NCI-H187 treated with DMSO at 0.1 percent for 48 hours (cell line): Measurements from ENCODE around the gene PODXL.
"Not testable (repeated sequence)": the region's sequence is repeated elsewhere in the genome, so short reads cannot be mapped to it uniquely, and the experiment has no call there.

Source experiments
- DNase-seq: peaks from one replicate; lab custom pipeline; 2025; lab: John Stamatoyannopoulos, UW

The PODXL gene

GRCh38 chr7:131537571-131537978 lies 18.9 kb downstream of the PODXL start:
- no peak for DNase-seq

- DNase-seq = no peak
Measured at GRCh38 chr7:131536361-131536849, 20.0 kb downstream of the PODXL start.

- DNase-seq = no peak
Measured at GRCh38 chr7:131533566-131534561, 22.6 kb downstream of the PODXL start.

GRCh38 chr7:131533151-131533559 lies 23.3 kb downstream of the PODXL start:
- DNase-seq = no peak

- DNase-seq = no peak
Measured at GRCh38 chr7:131532570-131533091, 23.8 kb downstream of the PODXL start.

- DNase-seq = no peak
Measured at GRCh38 chr7:131530137-131530536, 26.3 kb downstream of the PODXL start.

- DNase-seq = no peak
Measured at GRCh38 chr7:131529617-131530016, 26.8 kb downstream of the PODXL start.

GRCh38 chr7:131529179-131529578 lies 27.2 kb downstream of the PODXL start:
- DNase-seq = no peak

- DNase-seq = no peak
Measured at GRCh38 chr7:131527456-131527855, 29.0 kb downstream of the PODXL start.

GRCh38 chr7:131525820-131526219 lies 30.6 kb downstream of the PODXL start:
- no peak for DNase-seq

- no peak for DNase-seq
Measured at GRCh38 chr7:131524703-131525102, 31.7 kb downstream of the PODXL start.

GRCh38 chr7:131524115-131524514 lies 32.3 kb downstream of the PODXL start:
- DNase-seq = no peak

GRCh38 chr7:131522325-131522930 lies 34.0 kb downstream of the PODXL start:
- no peak for DNase-seq

- no peak for DNase-seq
Measured at GRCh38 chr7:131521651-131522163, 34.7 kb downstream of the PODXL start.

GRCh38 chr7:131518626-131519025 lies 37.8 kb downstream of the PODXL start:
- DNase-seq = no peak

GRCh38 chr7:131517218-131517923 lies 39.1 kb downstream of the PODXL start:
- DNase-seq = no peak

- DNase-seq = not testable (repeated sequence)
Measured at GRCh38 chr7:131515471-131515870, 41.0 kb downstream of the PODXL start.

GRCh38 chr7:131513245-131514061 lies 43.0 kb downstream of the PODXL start:
- DNase-seq = peak; percentile 65

- DNase-seq = no peak
Measured at GRCh38 chr7:131511774-131512535, 44.5 kb downstream of the PODXL start.

GRCh38 chr7:131511071-131511470 lies 45.4 kb downstream of the PODXL start:
- DNase-seq = no peak
